ENCODE data around the gene OSBPL3. TPM values are rescaled to one million over a fixed set of nuclear protein-coding genes. Genes with fewer than 3 reads are reported as not detected.

OSBPL3 gene
- total RNA-seq, 1 experiment from 2014 or later, result 45.1 TPM

DNA sequence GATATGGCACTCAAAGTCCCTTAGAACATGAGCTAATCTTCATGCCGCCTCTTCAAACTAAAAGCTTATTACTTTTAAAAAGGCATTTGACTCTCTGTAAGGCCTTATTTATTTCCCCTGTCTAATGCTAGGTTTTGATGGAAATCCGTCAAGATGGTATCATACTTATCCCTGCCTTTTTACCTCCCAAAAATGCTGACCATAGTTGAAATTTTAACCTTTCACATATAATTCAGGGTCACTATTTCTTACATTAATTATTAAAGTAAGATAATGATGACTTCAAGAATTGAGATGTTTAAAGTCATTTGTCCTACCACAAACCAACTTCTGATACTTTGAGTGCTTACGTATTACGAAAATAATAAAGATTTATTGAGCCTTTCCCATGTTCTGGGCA lies 12.3 kb upstream of the OSBPL3 start:
- H3K9me3 Mint-ChIP-seq (ENCODE audit: unreplicated experiment), result no peaks in the 10 kb centered on the region
- TF ChIP-seq CTCF (IDR thresholded peaks at IDR 0.05; ENCODE audit: insufficient read depth in 1 of 2, low read depth in 1 of 2, low read length in 1 of 2, severe bottlenecking in 1 of 2, unreplicated experiment in 1 of 2), result no peak
- H3K36me3 ChIP-seq (ENCODE audit: control insufficient read depth, insufficient read depth, low read length), result no peaks in the 10 kb centered on the region
- no peak overlapping the region for H3K4me3 ChIP-seq (ENCODE audit: low read depth, low read length)
- H3K27me3 ChIP-seq (replicated peaks; ENCODE audit: control insufficient read depth, insufficient read depth, low read length), result no peaks in the 10 kb centered on the region
- no peaks in the 10 kb centered on the region for H3K9me3 ChIP-seq
- no peak overlapping the region for H3K4me3 Mint-ChIP-seq (ENCODE audit: unreplicated experiment)
- no TSS peak for BruUV-seq (replicated peaks)
- no peaks in the 10 kb centered on the region for H3K4me1 ChIP-seq
- no peak for DNase-seq
- no peak overlapping the region for H3K27ac Mint-ChIP-seq (ENCODE audit: unreplicated experiment)
- POLR2A ChIA-PET, result no interaction called here
- no peaks in the 10 kb centered on the region for H3K36me3 Mint-ChIP-seq (ENCODE audit: insufficient read depth, unreplicated experiment)
- intact Hi-C loops (cut with micrococcal nuclease; ENCODE audit: unreplicated experiment), result no loop called here
- CTCF ChIA-PET, result interaction anchor here (1.4 kb wide), 1 partner anchor 78 kb away, joined by 3 read pairs; no protein-coding TSS in a partner anchor
- H3K27me3 Mint-ChIP-seq (ENCODE audit: insufficient read depth, unreplicated experiment), result no peaks in the 10 kb centered on the region
- no peaks in the 10 kb centered on the region for H3K4me1 Mint-ChIP-seq (ENCODE audit: low read depth, unreplicated experiment)

- no peaks in the 10 kb centered on the region for H3K36me3 ChIP-seq (ENCODE audit: control insufficient read depth, insufficient read depth, low read length)
- H3K27me3 Mint-ChIP-seq (ENCODE audit: insufficient read depth, unreplicated experiment), result no peaks in the 10 kb centered on the region
- ChIA-PET CTCF (interaction anchor here (1.4 kb wide), 1 partner anchor 79 kb away, joined by 3 read pairs; no protein-coding TSS in a partner anchor), POLR2A (no interaction called here)
- no peaks in the 10 kb centered on the region for H3K9me3 Mint-ChIP-seq (ENCODE audit: unreplicated experiment)
- H3K27ac Mint-ChIP-seq (ENCODE audit: unreplicated experiment), result no peak overlapping the region
- no TSS peak for BruUV-seq (replicated peaks)
- no peaks in the 10 kb centered on the region for H3K4me1 ChIP-seq
- H3K4me1 Mint-ChIP-seq (ENCODE audit: low read depth, unreplicated experiment), result no peaks in the 10 kb centered on the region
- no peaks in the 10 kb centered on the region for H3K9me3 ChIP-seq
- no peaks in the 10 kb centered on the region for H3K36me3 Mint-ChIP-seq (ENCODE audit: insufficient read depth, unreplicated experiment)
- no peak for DNase-seq
- intact Hi-C loops (cut with micrococcal nuclease; ENCODE audit: unreplicated experiment), result no loop called here
- no peak for TF ChIP-seq CTCF (IDR thresholded peaks at IDR 0.05; ENCODE audit: insufficient read depth in 1 of 2, low read depth in 1 of 2, low read length in 1 of 2, severe bottlenecking in 1 of 2, unreplicated experiment in 1 of 2)
- no peak overlapping the region for H3K4me3 ChIP-seq (ENCODE audit: low read depth, low read length)
- H3K4me3 Mint-ChIP-seq (ENCODE audit: unreplicated experiment), result no peak overlapping the region
- H3K27me3 ChIP-seq (replicated peaks; ENCODE audit: control insufficient read depth, insufficient read depth, low read length), result no peaks in the 10 kb centered on the region
Observed at GRCh38 chr7:24991353-24991752, 11.4 kb upstream of the OSBPL3 start.

DNA sequence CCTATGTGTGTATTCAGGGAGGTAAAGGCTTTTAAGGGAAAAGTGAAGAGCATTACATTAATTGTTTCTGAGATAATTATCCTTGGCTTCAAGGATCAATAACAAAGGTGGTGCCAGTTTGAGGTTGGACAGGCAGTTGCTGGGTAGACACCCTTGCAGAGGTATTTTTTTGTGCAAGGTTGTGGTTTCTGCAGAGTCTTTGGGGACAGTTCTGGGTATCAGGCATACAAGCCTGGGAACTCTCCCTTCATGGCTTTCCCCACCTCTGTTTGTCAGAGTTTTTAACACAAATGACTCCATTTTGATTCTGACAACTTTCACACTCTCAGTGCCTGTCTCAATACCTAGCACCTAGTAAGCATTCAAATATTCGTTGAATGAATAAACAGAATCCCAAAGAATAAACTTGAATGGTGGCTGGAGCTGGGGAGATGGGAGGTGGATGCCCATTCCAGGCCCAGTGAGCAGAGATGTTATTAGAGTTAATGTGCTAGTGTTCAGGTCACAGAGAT lies 7.4 kb upstream of the OSBPL3 start:
- no peaks in the 10 kb centered on the region for H3K27me3 ChIP-seq (replicated peaks; ENCODE audit: control insufficient read depth, insufficient read depth, low read length)
- Mint-ChIP-seq H3K36me3 (ENCODE audit: insufficient read depth, unreplicated experiment) (no peaks in the 10 kb centered on the region), H3K27ac (ENCODE audit: unreplicated experiment) (no peak overlapping the region), H3K9me3 (ENCODE audit: unreplicated experiment) (no peaks in the 10 kb centered on the region), H3K4me3 (ENCODE audit: unreplicated experiment) (no peak overlapping the region), H3K4me1 (ENCODE audit: low read depth, unreplicated experiment) (no peaks in the 10 kb centered on the region), H3K27me3 (ENCODE audit: insufficient read depth, unreplicated experiment) (no peaks in the 10 kb centered on the region)
- ChIA-PET POLR2A (no interaction called here), CTCF (no interaction called here)
- peaks cover 25% of the 10 kb centered on the region for H3K4me1 ChIP-seq
- H3K4me3 ChIP-seq (ENCODE audit: low read depth, low read length), result no peak overlapping the region
- BruUV-seq (replicated peaks), result no TSS peak
- no peak for TF ChIP-seq CTCF (IDR thresholded peaks at IDR 0.05; ENCODE audit: insufficient read depth in 1 of 2, low read depth in 1 of 2, low read length in 1 of 2, severe bottlenecking in 1 of 2, unreplicated experiment in 1 of 2)
- intact Hi-C loops (cut with micrococcal nuclease; ENCODE audit: unreplicated experiment), result no loop called here
- no peaks in the 10 kb centered on the region for H3K9me3 ChIP-seq
- no peak for DNase-seq
- H3K36me3 ChIP-seq (ENCODE audit: control insufficient read depth, insufficient read depth, low read length), result no peaks in the 10 kb centered on the region
